Measurements from ENCODE around the gene ZNF107. TPM values are rescaled to one million over a fixed set of nuclear protein-coding genes. Genes with fewer than 3 reads are reported as not detected.
"Not testable (repeated sequence)": the region's sequence is repeated elsewhere in the genome, so short reads cannot be mapped to it uniquely, and the experiment has no call there.

ZNF107 gene
- total RNA-seq, 1 donor from 2014 or later = 13.8 TPM

DNA sequence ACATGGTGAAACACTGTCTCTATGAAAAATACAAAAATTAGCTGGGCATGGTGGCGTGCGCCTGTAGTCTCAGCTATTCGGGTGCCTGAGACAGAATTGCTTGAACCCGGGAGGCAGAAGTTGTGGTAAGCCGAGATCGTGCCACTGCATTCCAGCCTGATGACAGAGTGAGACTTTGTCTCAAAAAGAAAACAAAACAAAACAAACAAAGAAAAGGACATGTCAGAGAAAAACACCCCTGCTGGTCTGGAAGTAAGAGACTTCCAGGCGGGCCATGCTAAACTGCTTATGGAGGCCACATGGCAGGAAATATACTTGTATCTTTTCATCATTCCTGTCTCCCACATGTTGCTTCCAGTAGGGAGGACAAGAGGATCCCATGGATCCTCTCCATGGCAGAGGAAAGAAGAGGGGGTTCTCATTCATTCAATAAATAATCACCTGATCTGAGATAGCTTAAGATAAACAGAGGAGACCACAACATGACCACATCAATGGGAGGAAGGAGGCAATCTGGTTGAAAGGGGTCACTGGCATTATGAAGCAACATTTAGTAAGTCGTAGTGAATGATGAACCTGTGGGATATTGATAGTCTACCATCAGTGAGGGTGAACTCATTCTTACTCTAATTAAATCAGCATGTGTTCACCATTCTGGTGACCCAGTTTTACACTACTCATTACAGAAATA is 67.8 kb downstream of the ZNF107 start:
- DNase-seq (ENCODE audit: low spot score) = no peak

DNA sequence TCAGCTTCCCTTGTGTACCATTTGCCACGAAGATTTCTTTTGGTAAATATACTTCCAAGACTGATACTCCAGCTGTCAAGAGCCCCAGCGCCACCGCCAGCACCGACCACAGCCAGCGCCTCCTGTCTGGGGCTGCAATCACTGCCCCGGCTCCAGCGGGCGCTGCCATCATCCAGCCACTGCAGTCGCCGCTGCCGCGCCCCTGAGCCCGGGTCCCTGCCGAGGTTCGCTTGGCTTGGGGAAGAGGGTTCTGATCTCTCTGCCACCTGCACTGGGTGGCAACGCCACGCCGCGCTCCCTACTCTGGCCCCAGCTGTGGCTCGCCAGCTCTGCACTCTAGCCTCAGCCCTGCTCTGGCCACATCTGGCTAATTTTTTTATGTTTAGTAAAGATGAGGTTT is 70.6 kb downstream of the ZNF107 start:
- DNase-seq (ENCODE audit: low spot score) = no peak

DNA sequence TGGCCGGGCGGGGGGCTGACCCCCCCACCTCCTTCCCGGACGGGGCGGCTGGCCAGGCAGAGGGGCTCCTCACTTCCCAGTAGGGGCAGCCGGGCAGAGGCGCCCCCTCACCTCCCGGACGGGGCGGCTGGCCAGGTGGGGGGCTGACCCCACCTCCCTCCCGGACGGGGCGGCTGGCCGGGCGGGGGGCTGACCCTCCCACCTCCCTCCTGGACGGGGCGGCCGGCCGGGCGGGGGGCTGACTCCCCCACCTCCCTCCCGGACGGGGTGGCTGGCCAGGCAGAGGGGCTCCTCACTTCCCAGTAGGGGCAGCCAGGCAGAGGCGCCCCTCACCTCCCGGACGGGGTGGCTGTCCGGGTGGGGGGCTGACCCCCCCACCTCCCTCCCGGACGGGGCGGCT is 72.5 kb downstream of the ZNF107 start:
- not testable (repeated sequence) for DNase-seq (ENCODE audit: low spot score)

DNA sequence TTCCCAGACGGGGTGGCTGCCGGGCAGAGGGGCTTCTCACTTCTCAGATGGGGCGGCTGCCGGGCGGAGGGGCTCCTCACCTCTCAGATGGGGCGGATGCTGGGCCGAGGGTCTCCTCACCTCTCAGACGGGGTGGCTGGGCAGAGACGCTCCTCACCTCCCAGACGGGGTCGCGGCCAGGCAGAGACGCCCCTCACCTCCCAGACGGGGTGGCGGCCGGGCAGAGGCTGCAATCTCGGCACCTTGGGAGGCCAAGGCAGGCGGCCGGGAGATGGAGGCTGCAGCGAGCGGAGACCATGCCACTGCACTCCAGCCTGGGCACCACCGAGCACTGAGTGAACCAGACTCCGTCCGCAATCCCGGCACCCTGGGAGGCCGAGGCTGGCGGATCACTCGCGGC is 73.0 kb downstream of the ZNF107 start:
- DNase-seq (ENCODE audit: low spot score) = not testable (repeated sequence)

DNA sequence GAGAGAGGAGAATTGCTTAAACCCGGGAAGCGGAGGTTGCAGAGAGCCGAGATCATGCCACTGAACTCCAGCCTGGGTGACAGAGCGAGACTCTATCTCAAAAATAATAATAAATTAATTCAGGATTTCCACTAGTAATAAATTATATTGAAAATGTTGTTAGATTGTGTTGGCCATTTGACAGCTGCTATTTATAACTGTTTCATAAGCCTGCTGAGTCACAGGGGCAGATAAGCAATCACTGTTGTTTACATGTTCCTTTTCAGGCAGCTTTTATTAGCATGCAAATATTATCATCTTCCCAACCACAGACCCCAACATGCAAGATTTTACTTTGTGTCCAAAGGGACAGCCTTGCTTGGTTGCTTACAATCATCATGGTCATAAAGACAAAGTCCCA is 78.7 kb downstream of the ZNF107 start:
- no peak for DNase-seq (ENCODE audit: low spot score)

DNA sequence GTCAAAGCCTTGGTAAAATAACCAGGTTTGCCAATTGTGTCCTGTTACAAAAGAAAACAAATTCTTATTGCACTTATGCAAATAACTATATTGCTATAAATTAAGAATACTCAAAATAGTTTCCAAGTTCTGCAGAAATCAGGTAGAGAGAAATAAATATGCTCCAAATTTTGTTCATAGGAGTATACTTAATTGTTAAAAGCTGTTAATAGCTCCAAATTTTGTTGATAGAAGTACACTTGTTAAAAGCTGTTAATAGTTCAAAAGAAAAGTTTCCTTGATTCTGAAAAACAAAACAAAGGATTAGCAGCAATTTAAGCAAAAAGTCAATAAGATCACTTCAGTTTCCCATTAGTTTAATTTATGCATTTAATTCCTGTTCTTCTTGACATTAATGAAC is 81.9 kb downstream of the ZNF107 start:
- no peak for DNase-seq (ENCODE audit: low spot score)

DNA sequence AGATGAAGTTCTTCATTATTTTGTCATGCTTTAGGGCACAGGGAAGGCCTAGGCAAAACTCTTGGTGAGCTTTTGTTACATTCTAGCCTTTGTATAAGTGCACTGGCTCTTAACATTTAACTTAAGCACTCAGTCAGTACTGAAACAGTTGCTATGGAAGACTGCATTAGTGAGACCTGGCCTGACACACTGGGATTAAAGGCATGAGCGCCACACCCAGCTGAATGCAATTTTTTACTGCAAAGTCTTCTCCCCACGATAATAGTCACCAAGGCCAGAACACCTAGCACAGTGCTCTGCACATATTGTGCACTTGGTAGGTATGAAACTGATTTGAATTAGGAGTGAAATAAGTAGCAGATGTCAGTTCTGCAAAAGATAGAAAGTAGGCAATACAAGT is 87.1 kb downstream of the ZNF107 start:
- DNase-seq (ENCODE audit: low spot score) = no peak

DNA sequence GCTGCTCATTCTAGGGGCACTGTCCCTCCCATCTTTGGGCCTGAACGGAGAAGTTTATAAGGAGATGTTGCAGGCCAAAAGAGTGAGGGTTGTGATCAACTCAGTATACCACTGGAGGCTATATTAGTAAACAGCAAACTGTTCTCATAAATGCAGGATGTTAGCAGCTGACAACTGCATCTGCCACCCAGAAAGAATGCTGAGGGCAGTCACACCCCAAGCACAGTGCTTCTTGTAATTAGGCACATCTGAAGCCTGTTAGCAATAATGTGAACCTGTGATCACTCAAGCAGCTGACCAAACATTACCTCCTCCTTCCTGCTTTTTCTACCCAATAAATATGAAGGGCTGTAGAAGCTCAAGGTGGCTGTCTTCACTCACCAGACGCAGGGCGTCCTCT is 89.9 kb downstream of the ZNF107 start:
- no peak for DNase-seq (ENCODE audit: low spot score)

DNA sequence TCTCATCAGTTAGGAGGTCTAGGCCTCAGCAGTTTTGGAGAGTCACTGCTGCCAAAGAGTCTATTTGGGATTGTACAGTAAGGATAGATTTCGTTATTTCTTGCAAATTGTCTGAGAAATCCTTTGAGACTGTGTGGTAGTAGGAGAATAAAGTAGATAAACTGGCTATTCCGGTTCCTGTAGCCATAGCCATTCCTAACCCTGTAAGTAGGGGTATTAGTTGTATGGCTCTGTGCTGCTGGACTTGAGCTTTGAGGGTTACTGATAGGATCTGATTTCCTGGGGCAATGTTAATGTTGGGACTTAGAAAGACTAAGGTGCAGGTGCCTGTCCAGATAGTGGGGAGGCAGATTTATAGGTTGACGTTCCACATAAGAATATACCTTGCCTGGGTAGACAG is 92.2 kb downstream of the ZNF107 start:
- DNase-seq (ENCODE audit: low spot score) = no peak

Other genes with a start within 250 kb of the ZNF107 start
- 24.2 TPM for gene ZNF680, start 103.1 kb upstream of the ZNF107 start, total RNA-seq
- 19.9 TPM for gene ZNF138, start 128.3 kb downstream of the ZNF107 start, total RNA-seq
- gene ZNF273, start 237.1 kb downstream of the ZNF107 start, total RNA-seq = 11.6 TPM